AG09319 (cell line): ENCODE results near the gene PRICKLE3.

Source experiments
- DNase-seq: peaks from one replicate; pipeline ENCODE4 v3.0.0-alpha.2; 2010; ENCODE audit warnings: low read depth; ENCODE audit errors: extremely low read depth
- CTCF ChIP-seq: IDR thresholded peaks from 2 replicates; pipeline ENCODE4 v1.5.1; 2011; ENCODE audit warnings: low read depth, mild to moderate bottlenecking, inconsistent platforms, low read length, moderate library complexity

Gene PRICKLE3, protein sequence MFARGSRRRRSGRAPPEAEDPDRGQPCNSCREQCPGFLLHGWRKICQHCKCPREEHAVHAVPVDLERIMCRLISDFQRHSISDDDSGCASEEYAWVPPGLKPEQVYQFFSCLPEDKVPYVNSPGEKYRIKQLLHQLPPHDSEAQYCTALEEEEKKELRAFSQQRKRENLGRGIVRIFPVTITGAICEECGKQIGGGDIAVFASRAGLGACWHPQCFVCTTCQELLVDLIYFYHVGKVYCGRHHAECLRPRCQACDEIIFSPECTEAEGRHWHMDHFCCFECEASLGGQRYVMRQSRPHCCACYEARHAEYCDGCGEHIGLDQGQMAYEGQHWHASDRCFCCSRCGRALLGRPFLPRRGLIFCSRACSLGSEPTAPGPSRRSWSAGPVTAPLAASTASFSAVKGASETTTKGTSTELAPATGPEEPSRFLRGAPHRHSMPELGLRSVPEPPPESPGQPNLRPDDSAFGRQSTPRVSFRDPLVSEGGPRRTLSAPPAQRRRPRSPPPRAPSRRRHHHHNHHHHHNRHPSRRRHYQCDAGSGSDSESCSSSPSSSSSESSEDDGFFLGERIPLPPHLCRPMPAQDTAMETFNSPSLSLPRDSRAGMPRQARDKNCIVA

DNA sequence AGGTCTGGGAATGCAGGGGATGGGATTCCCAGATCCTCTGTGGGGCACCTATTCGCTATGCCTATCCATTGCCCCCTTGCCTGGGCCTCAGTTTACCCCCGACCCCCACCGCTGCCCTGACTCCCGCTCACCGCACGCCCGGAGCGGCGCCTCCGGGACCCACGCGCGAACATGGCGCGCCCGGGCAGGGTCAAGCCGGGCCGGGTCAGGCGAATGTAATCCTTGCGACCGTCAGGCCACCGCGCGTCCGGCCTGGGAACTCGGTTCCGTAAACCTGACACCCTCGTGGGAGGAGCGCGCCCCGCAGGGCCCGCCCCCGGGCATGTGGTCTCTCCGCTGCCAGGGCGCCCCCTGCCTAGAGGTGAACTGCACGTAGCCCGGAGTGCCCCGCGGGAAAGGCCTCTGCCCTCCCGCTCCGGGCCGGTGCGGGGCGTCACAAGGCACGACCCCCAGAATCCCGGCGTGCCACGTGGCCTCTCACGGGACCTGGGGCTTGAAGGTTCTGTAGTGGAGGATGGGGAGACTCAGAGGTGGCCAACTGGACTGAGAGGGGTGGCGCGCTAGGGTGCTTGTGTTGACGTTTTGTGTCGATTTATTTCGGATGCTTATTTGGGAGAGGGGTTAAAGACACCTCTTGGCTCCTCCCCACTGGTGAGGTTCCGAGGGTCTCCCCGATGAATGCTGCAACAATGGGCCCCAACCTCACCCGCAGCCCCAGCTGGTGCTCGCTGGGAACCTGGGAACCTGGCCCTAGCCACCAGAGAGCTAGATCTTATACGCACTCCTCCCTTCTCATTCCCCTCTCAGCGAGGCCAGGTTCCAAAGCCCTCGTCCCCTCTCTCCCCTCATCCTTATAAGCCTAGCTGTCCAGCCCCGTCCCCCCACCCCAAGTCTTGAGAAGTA, at the start of gene PRICKLE3:
Gene PRICKLE3 (minus strand): TSS at position 249 of the 903 bp plus-strand sequence. CDS start 76 bp downstream, at position 173.
- TF ChIP-seq CTCF = peak; percentile 23

DNA sequence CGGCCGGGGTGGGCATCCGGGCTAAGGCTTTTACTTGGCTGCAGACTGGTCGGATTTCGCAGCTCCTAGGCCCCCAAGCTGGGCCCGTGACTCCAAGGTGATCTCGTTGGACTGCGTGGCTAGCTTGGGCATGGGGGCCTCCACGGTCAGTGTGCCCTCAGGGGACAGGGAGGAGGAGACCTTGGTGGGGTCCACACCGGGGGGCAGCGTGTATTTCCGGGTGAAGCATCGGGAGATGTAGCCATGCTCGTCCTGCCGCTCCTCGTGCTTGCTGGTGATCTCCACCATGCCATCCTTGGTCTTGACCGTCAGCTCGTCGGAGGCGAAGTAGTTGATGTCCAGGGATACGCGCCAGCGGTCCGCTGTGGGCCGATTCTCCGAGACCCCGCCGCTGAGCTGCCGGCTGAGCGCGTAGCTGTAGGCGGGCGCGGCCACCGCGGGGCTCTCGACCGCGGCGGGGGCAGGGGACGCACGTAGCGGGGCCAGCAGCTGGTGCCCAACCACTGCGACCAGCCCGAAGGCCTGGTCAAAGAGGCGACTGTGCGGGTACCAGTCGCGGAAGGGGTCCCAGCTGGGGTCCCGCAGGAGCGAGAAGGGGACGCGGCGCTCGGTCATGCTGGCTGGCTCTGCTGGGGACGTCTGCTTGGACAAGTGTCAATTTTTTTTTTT, 47.8 kb upstream of the PRICKLE3 start:
- TF ChIP-seq CTCF = no peak
- no peak for DNase-seq

More for the DNA sequence above, at the start of gene PRICKLE3:
- no peak for DNase-seq

- TF ChIP-seq CTCF = no peak
- DNase-seq = no peak
Measured at GRCh38 chrX:49233176-49233575, 47.0 kb upstream of the PRICKLE3 start, which contains the start of gene CACNA1F. Gene CACNA1F, minus strand, starts transcription at chrX:49233340. Its CDS starts 31 bp downstream, at chrX:49233309.

- TF ChIP-seq CTCF = no peak
- no peak for DNase-seq
Measured at GRCh38 chrX:49232525-49232924, 46.4 kb upstream of the PRICKLE3 start.

- no peak for TF ChIP-seq CTCF
- no peak for DNase-seq
Measured at GRCh38 chrX:49231333-49232000, 45.3 kb upstream of the PRICKLE3 start.

DNA sequence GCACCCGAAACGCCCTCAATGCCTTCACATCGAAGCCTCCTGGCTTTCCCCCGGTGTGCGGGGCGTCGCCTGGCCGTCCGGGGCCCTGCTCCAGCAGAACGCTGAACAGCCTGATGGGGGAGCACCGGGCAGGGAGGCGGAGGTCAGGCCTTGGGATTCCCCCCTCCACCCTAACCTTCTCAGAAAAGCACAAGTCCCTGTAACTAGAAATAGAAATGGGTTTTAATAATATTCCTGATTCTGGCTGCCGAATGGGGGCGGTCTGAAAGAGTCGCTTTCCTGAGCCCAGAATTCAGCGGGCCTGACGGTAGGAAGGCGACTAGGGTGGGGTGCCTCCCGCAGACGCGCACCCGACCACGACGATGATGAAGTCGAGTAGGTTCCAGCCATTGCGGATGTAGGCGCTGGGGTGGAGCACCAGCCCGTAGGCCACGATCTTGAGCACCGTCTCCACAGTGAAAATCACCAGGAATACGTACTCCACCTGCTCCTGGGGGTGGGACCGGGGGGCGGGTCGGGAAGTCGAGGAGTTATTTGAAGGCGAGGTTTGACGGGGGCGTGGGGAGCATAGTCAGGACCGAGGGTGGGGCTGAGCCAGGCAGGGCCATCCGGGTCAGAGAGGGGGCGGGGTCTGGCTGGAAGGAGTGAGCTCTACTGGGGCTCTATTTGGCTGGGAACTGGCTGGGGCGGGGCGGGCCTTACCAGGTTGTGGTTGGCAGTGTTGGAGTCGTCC, 44.5 kb upstream of the PRICKLE3 start:
- no peak; the same call in 1 of the 2 replicates for TF ChIP-seq CTCF
- DNase-seq = no peak
